GM18499 (cell line): ENCODE data around the gene USP30.

ENCODE experiments used
- ATAC-seq: cut with Tn5 transposase; IDR thresholded peaks from one replicate; pipeline ENCODE4 v1.9.1; 2021; ENCODE audit warnings: moderate number of reproducible peaks; ENCODE audit not compliant: insufficient read depth, unreplicated experiment

Gene USP30

GRCh38 chr12:109120557-109120956 lies 68.2 kb downstream of the USP30 start:
- no peak for ATAC-seq

GRCh38 chr12:109121346-109121880 lies 69.0 kb downstream of the USP30 start:
- no peak for ATAC-seq

GRCh38 chr12:109124878-109125648 lies 72.7 kb downstream of the USP30 start:
- no peak for ATAC-seq

- ATAC-seq: no peak
Measured at GRCh38 chr12:109125791-109126190, 73.4 kb downstream of the USP30 start.

- no peak for ATAC-seq
Measured at GRCh38 chr12:109126784-109127183, 74.4 kb downstream of the USP30 start.

- ATAC-seq: no peak
Measured at GRCh38 chr12:109127533-109128242, 75.3 kb downstream of the USP30 start.

GRCh38 chr12:109130297-109131153 lies 78.1 kb downstream of the USP30 start:
- ATAC-seq: no peak

GRCh38 chr12:109131154-109132050 lies 79.0 kb downstream of the USP30 start:
- no peak for ATAC-seq

- ATAC-seq: no peak
Measured at GRCh38 chr12:109134186-109134917, 82.0 kb downstream of the USP30 start.

- ATAC-seq: no peak
Measured at GRCh38 chr12:109137055-109137454, 84.7 kb downstream of the USP30 start.
